HCT116 (cell line): ENCODE measurements around the gene PHF2. TPM values are rescaled to one million over a fixed set of nuclear protein-coding genes. Genes with fewer than 3 reads are reported as not detected.

Experiments used
- ATAC-seq: fragments of 200-7000 bp; cut with Tn5 transposase; 2 replicates; pipeline ENCODE4 v1.9.1; 2020; ENCODE audit warnings: mild to moderate bottlenecking, moderate library complexity
- BruUV-seq: library from RNA; stranded (reverse); fragments of 400-500 nt; replicated peaks from 2 replicates; lab custom pipeline; 2021; lab: Mats Ljungman, UMichigan
- CTCF ChIA-PET: fragments of 300-600 bp; sonication (Branson Sonifier 250); formaldehyde crosslinking; loops from one replicate; lab custom pipeline; 2021; ENCODE audit warnings: antibody characterized with exemption; lab: Charles Lee
- POLR2A ChIA-PET: fragments of 300-600, 350-600 bp; sonication (Branson Sonifier 250); formaldehyde crosslinking; loops from one replicate; lab custom pipeline; 2021; ENCODE audit warnings: antibody characterized with exemption; lab: Charles Lee
- RAD21 ChIA-PET, 2 experiments: fragments of 300-600 bp; sonication (Branson Sonifier 250); formaldehyde crosslinking; loops; one replicate each; lab custom pipeline; 2023; ENCODE audit warnings: low total read pairs in 2 of 2; ENCODE audit not compliant: uncharacterized antibody in 2 of 2, unreplicated experiment in 2 of 2, low non-redundant PET in 1 of 2; lab: Charles Lee
- DNase-seq: peaks from one replicate; pipeline ENCODE4 v3.0.0-alpha.2; 2010; ENCODE audit warnings: low read depth, low spot score
- H2AFZ ChIP-seq: fragments of 200-600 bp; shearing (Covaris generic), sonication (generic); 2 replicates; pipeline ENCODE4 v1.6.1; 2017; ENCODE audit warnings: low read depth, mixed run types, mixed read lengths, antibody characterized with exemption, low read length; ENCODE audit not compliant: poor library complexity, severe bottlenecking
- H3K27ac ChIP-seq: 2 replicates; pipeline ENCODE4 v1.5.1; 2012; ENCODE audit warnings: low read depth, low read length
- H3K27me3 ChIP-seq: fragments of 200-600 bp; sonication (generic); 2 replicates; pipeline ENCODE4 v1.6.1; 2016; ENCODE audit warnings: mixed run types, low read length, mixed read lengths; ENCODE audit not compliant: insufficient read depth
- H3K36me3 ChIP-seq, 2 experiments: fragments of 200-500 bp in 1 of 2; fragments of 200-600 bp in 1 of 2; sonication (Bioruptor generic) in 1 of 2; sonication (generic) in 1 of 2; 2 replicates each; pipeline versions ENCODE4 v1.5.1 to v1.6.1; 2014 to 2016; ENCODE audit warnings: low read length in 2 of 2, inconsistent platforms in 1 of 2, mixed read lengths in 1 of 2, mixed run types in 1 of 2; ENCODE audit not compliant: insufficient read depth in 2 of 2, control insufficient read depth in 1 of 2
- H3K4me1 ChIP-seq, 2 experiments: fragments of 200-600 bp in 1 of 2; sonication (generic) in 1 of 2; 2 replicates each; pipeline versions ENCODE4 v1.5.1 to v1.6.1; 2012 to 2017; ENCODE audit warnings: low read length in 2 of 2, inconsistent platforms in 1 of 2, mild to moderate bottlenecking in 1 of 2, mixed read lengths in 1 of 2, mixed run types in 1 of 2, moderate library complexity in 1 of 2; ENCODE audit not compliant: insufficient read depth in 2 of 2, control insufficient read depth in 1 of 2
- H3K4me2 ChIP-seq: fragments of 200-600 bp; sonication (generic); 2 replicates; pipeline ENCODE4 v1.6.1; 2017; ENCODE audit warnings: mixed run types, low read length, mixed read lengths
- H3K4me3 ChIP-seq, 2 experiments: fragments of 200-600 bp in 1 of 2; sonication (generic) in 1 of 2; replicated peaks in 1 of 2; 2 replicates each; pipeline ENCODE4 v1.5.1; 2011 to 2016; ENCODE audit warnings: low read length in 2 of 2, control low read depth in 1 of 2, low read depth in 1 of 2, mild to moderate bottlenecking in 1 of 2, mixed read lengths in 1 of 2, mixed run types in 1 of 2
- H3K79me2 ChIP-seq: fragments of 200-600 bp; sonication (generic); 2 replicates; pipeline ENCODE4 v1.6.1; 2017; ENCODE audit warnings: mild to moderate bottlenecking, mixed run types, low read length, moderate library complexity, mixed read lengths; ENCODE audit not compliant: insufficient read depth
- H3K9ac ChIP-seq: fragments of 200-600 bp; sonication (generic); 2 replicates; pipeline ENCODE4 v1.6.1; 2016; ENCODE audit warnings: low read length, mixed read lengths
- H3K9me2 ChIP-seq: fragments of 200-600 bp; sonication (generic), shearing (Covaris generic); 2 replicates; pipeline ENCODE4 v1.6.1; 2017; ENCODE audit warnings: mixed run types, mild to moderate bottlenecking, moderate library complexity; ENCODE audit not compliant: insufficient read depth
- H3K9me3 ChIP-seq, 2 experiments: fragments of 200-500 bp in 1 of 2; fragments of 200-600 bp in 1 of 2; sonication (Bioruptor generic) in 1 of 2; sonication (generic) in 1 of 2; 2 replicates each; pipeline ENCODE4 v1.6.1; 2014 to 2017; ENCODE audit warnings: low read length in 2 of 2, mixed read lengths in 2 of 2, inconsistent platforms in 1 of 2, low read depth in 1 of 2, mild to moderate bottlenecking in 1 of 2, mixed run types in 1 of 2, moderate library complexity in 1 of 2; ENCODE audit not compliant: control insufficient read depth in 1 of 2, insufficient read depth in 1 of 2
- H4K20me1 ChIP-seq: fragments of 200-600 bp; sonication (generic), shearing (Covaris generic); 2 replicates; pipeline ENCODE4 v1.6.1; 2017; ENCODE audit warnings: mixed run types, mild to moderate bottlenecking, moderate library complexity; ENCODE audit not compliant: insufficient read depth
- EGR1 ChIP-seq: IDR thresholded peaks from 2 replicates; pipeline ENCODE4 v1.6.1; 2012; ENCODE audit warnings: low read depth
- ELF1 ChIP-seq: IDR thresholded peaks from 2 replicates; pipeline ENCODE4 v1.6.1; 2012; ENCODE audit warnings: low read depth, borderline replicate concordance
- POLR2A ChIP-seq: IDR thresholded peaks from 2 replicates; pipeline ENCODE4 v1.7.0; 2011; ENCODE audit warnings: borderline replicate concordance; ENCODE audit not compliant: insufficient read depth, insufficient read length; ENCODE audit errors: extremely low read depth
- SP1 ChIP-seq: IDR thresholded peaks from 2 replicates; pipeline ENCODE4 v1.6.1; 2012; ENCODE audit warnings: low read depth
- TCF7L2 ChIP-seq: IDR thresholded peaks from 2 replicates; pipeline ENCODE4 v1.7.0; 2011; ENCODE audit warnings: borderline replicate concordance, inconsistent platforms; ENCODE audit not compliant: insufficient read depth, insufficient read length; ENCODE audit errors: extremely low read depth
- YY1 ChIP-seq: IDR thresholded peaks from 2 replicates; pipeline ENCODE4 v1.6.1; 2011; ENCODE audit warnings: low read length, low read depth, moderate library complexity, mild to moderate bottlenecking; ENCODE audit not compliant: insufficient replicate concordance; ENCODE audit errors: extremely low read depth
- intact Hi-C: fragments of 100-400 bp; cut with micrococcal nuclease; formaldehyde crosslinking; loops from 2 replicates; pipeline ENCODE4 v1.10.0; 2022
- total RNA-seq: library from RNA; stranded (reverse); gene quantifications from one replicate; pipeline ENCODE4 v1.2.1, GENCODE V29; 2021; ENCODE audit not compliant: unreplicated experiment
- TF ChIP-seq, protein P1 (sequence below), 3 experiments: fragments of 200-600 bp in 1 of 3; sonication (generic) in 1 of 3; IDR thresholded peaks in 2 of 3; conservative IDR thresholded peaks in 1 of 3; 2 replicates each; pipeline ENCODE4 v1.5.1; 2012 to 2017; ENCODE audit warnings: low read depth in 2 of 3, low read length in 2 of 3, antibody characterized with exemption in 1 of 3, borderline replicate concordance in 1 of 3, control low read depth in 1 of 3, mild to moderate bottlenecking in 1 of 3, mixed read lengths in 1 of 3, mixed run types in 1 of 3, moderate library complexity in 1 of 3; ENCODE audit not compliant: insufficient read depth in 1 of 3
- TF ChIP-seq, protein P2 (sequence below): IDR thresholded peaks from 2 replicates; pipeline ENCODE4 v1.6.1; 2011; ENCODE audit warnings: mild to moderate bottlenecking, low read length, moderate library complexity; ENCODE audit not compliant: insufficient replicate concordance; ENCODE audit errors: extremely low read depth
- TF ChIP-seq, protein P3 (sequence below): IDR thresholded peaks from 2 replicates; pipeline ENCODE4 v1.6.1; 2012

The PHF2 gene
- total RNA-seq, 1 experiment from 2014 or later = 20.6 TPM

DNA sequence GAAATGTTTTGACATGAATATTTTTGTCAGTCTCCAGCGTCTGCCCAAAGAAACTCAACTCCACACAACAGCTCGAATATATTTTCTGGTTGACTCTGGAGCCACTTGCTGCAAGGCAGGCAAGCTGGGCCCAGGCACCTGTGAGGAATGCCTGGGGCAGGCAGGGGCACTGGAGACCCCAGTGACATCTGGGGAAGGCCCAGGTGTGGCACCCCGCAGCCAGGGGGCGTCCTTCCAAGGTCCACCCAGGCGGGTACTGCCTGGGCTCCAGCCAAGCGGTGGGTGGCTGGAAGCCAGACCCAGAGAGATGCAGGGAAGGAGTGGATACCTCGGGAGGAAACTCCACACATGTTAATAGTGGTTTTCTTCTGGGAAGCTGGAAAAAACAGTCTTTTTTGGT lies 125.9 kb downstream of the PHF2 start:
- ATAC-seq (no peak), DNase-seq (no peak)
- Histone ChIP-seq H4K20me1 (no peaks in the 10 kb centered on the region), H3K9ac (no peak overlapping the region), H3K27me3 (no peaks in the 10 kb centered on the region), H3K4me2 (no peak overlapping the region), H3K79me2 (no peaks in the 10 kb centered on the region), H3K4me3 (no peak overlapping the region), H3K27ac (no peak overlapping the region), H3K36me3 (no peaks in the 10 kb centered on the region), H3K9me3 (no peaks in the 10 kb centered on the region), H3K9me2 (no peaks in the 10 kb centered on the region), H2AFZ (no peak overlapping the region), H3K4me1 (no peaks in the 10 kb centered on the region)
- ChIA-PET RAD21 (no interaction called here), POLR2A (no interaction called here), CTCF (interaction anchor here (1.0 kb wide), 1 partner anchor 219 kb away, joined by 3 read pairs; no protein-coding TSS in a partner anchor)
- intact Hi-C loops = no loop called here
- no TSS peak for BruUV-seq
- TF ChIP-seq, protein P1, sequence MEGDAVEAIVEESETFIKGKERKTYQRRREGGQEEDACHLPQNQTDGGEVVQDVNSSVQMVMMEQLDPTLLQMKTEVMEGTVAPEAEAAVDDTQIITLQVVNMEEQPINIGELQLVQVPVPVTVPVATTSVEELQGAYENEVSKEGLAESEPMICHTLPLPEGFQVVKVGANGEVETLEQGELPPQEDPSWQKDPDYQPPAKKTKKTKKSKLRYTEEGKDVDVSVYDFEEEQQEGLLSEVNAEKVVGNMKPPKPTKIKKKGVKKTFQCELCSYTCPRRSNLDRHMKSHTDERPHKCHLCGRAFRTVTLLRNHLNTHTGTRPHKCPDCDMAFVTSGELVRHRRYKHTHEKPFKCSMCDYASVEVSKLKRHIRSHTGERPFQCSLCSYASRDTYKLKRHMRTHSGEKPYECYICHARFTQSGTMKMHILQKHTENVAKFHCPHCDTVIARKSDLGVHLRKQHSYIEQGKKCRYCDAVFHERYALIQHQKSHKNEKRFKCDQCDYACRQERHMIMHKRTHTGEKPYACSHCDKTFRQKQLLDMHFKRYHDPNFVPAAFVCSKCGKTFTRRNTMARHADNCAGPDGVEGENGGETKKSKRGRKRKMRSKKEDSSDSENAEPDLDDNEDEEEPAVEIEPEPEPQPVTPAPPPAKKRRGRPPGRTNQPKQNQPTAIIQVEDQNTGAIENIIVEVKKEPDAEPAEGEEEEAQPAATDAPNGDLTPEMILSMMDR (IDR thresholded peaks at IDR 0.05 in 2 of 3, conservative IDR thresholded peaks at IDR 0.05 in 1 of 3; ENCODE audit: borderline replicate concordance in 1 of 3, insufficient read depth in 1 of 3, low read depth in 2 of 3, low read length in 2 of 3) = peak in 2 of 3 experiments; percentile 19 to 37; a peak in 3 of 6 replicates
- no peak for TF ChIP-seq YY1

DNA sequence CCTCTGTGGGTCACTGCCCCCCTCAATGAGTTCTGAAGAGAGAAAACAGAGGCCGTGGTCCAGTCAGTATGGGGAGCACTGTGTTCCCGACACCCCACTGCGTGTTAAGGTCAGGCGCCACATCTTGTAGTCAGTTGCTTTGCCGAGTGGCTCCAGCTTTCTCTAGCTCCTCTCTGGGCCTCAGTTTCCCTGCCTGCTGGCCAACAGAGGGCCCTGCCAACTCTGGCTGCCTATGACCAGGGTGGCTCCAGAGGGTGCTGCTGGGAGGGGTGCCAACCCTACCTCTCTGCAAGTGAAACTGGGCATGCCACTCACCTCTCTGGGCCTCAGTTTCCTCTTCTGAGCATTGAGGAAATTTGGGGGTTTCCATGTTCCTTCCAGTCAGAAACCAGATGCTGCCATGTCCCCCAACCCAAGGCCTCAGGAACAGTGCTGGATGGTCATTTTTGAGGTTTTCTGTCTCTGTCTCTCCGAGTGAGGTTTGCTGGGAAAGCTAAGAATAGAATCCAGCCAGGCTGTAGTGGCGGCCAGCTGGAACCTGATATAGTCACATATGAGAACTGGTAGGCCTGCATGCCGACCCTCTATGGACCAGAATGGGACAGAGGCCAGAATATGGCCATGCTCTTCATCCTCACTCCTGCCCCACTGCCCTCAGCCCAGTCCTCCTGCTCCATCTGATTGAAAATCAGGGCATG lies 132.1 kb downstream of the PHF2 start:
- Histone ChIP-seq H3K79me2 (no peaks in the 10 kb centered on the region), H3K4me3 (no peak overlapping the region), H2AFZ (no peak overlapping the region), H3K27ac (no peak overlapping the region), H3K36me3 (no peaks in the 10 kb centered on the region), H3K4me2 (no peak overlapping the region), H3K9ac (no peak overlapping the region), H4K20me1 (no peaks in the 10 kb centered on the region), H3K27me3 (no peaks in the 10 kb centered on the region), H3K9me2 (no peaks in the 10 kb centered on the region), H3K4me1 (no peaks in the 10 kb centered on the region), H3K9me3 (no peaks in the 10 kb centered on the region)
- no TSS peak for BruUV-seq
- CTCF ChIA-PET = no interaction called here
- TF ChIP-seq, protein P1 (IDR thresholded peaks at IDR 0.05 in 2 of 3, conservative IDR thresholded peaks at IDR 0.05 in 1 of 3; ENCODE audit: borderline replicate concordance in 1 of 3, insufficient read depth in 1 of 3, low read depth in 2 of 3, low read length in 2 of 3) = no peak
- TF ChIP-seq EGR1 = no peak
- TF ChIP-seq, protein P2, sequence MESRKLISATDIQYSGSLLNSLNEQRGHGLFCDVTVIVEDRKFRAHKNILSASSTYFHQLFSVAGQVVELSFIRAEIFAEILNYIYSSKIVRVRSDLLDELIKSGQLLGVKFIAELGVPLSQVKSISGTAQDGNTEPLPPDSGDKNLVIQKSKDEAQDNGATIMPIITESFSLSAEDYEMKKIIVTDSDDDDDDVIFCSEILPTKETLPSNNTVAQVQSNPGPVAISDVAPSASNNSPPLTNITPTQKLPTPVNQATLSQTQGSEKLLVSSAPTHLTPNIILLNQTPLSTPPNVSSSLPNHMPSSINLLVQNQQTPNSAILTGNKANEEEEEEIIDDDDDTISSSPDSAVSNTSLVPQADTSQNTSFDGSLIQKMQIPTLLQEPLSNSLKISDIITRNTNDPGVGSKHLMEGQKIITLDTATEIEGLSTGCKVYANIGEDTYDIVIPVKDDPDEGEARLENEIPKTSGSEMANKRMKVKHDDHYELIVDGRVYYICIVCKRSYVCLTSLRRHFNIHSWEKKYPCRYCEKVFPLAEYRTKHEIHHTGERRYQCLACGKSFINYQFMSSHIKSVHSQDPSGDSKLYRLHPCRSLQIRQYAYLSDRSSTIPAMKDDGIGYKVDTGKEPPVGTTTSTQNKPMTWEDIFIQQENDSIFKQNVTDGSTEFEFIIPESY = no peak
- TF ChIP-seq, protein P3, sequence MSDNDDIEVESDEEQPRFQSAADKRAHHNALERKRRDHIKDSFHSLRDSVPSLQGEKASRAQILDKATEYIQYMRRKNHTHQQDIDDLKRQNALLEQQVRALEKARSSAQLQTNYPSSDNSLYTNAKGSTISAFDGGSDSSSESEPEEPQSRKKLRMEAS = no peak
- TF ChIP-seq ELF1 = no peak
- no peak for TF ChIP-seq TCF7L2
- no peak for TF ChIP-seq POLR2A
- TF ChIP-seq SP1 = no peak
- ATAC-seq = no peak
- DNase-seq = no peak
- intact Hi-C loops = no loop called here
- POLR2A ChIA-PET = no interaction called here
- RAD21 ChIA-PET = no interaction called here
